Activated B cell treated with CpG ODN at 0.5 μM for 24 hours (primary cell): ENCODE results near the gene MYLK. TPM values are rescaled to one million over a fixed set of nuclear protein-coding genes. Genes with fewer than 3 reads are reported as not detected.
A peak's percentile ranks its signal among the peaks of the same experiment; 100 is the strongest.

Source experiments
- ATAC-seq: fragments of 200-7000 bp; cut with Tn5 transposase; one replicate; pipeline ENCODE4 v1.10.0; 2021; ENCODE audit warnings: low read depth, mild to moderate bottlenecking, moderate library complexity
- CTCF ChIA-PET: fragments of 350-600 bp; sonication (Branson Sonifier 250); formaldehyde crosslinking; loops from one replicate; lab custom pipeline; 2021; ENCODE audit warnings: antibody characterized with exemption; lab: Charles Lee
- POLR2A ChIA-PET: fragments of 350-600 bp; sonication (Branson Sonifier 250); formaldehyde crosslinking; loops from one replicate; lab custom pipeline; 2021; ENCODE audit warnings: antibody characterized with exemption; lab: Charles Lee
- DNase-seq: peaks from one replicate; pipeline ENCODE4 v3.0.0; 2022
- H3K27ac Mint-ChIP-seq: one replicate; pipeline ENCODE4 v1.8.0; 2020; ENCODE audit warnings: mixed read lengths
- H3K27me3 Mint-ChIP-seq: one replicate; pipeline ENCODE4 v1.8.0; 2021; ENCODE audit warnings: mixed read lengths
- H3K36me3 Mint-ChIP-seq: one replicate; pipeline ENCODE4 v1.8.0; 2021; ENCODE audit warnings: low read depth, mixed read lengths
- H3K4me1 Mint-ChIP-seq: one replicate; pipeline ENCODE4 v1.8.0; 2021; ENCODE audit warnings: mixed read lengths
- H3K4me3 Mint-ChIP-seq: one replicate; pipeline ENCODE4 v1.8.0; 2020; ENCODE audit warnings: mild to moderate bottlenecking, mixed read lengths
- H3K9me3 Mint-ChIP-seq: one replicate; pipeline ENCODE4 v1.8.0; 2020; ENCODE audit warnings: mixed read lengths
- CTCF ChIP-seq: fragments of 200-600 bp; IDR thresholded peaks from one replicate; pipeline ENCODE4 v1.8.0; 2022; ENCODE audit warnings: antibody characterized with exemption, mild to moderate bottlenecking
- intact Hi-C: fragments of 100-400 bp; cut with micrococcal nuclease; formaldehyde crosslinking; loops from one replicate; pipeline ENCODE4 v1.15.1; 2024
- total RNA-seq: library from RNA; stranded (reverse); gene quantifications from 2 replicates; pipeline ENCODE4 v1.2.3, GENCODE V29; 2022

The MYLK gene
- total RNA-seq, 1 donor from 2014 or later, result not detected

GRCh38 chr3:123652342-123652984, 231.7 kb downstream of the MYLK start:
- Mint-ChIP-seq H3K36me3 (peaks cover 2% of the 10 kb centered on the region), H3K4me3 (no peak overlapping the region), H3K27me3 (no peaks in the 10 kb centered on the region), H3K27ac (no peak overlapping the region), H3K9me3 (peaks cover 5% of the 10 kb centered on the region), H3K4me1 (no peaks in the 10 kb centered on the region)
- intact Hi-C loops, result loop anchor here (1.0 to 2.0 kb wide), 5 partner anchors 50 to 426 kb away; no protein-coding TSS in a partner anchor
- ChIA-PET POLR2A (no interaction called here), CTCF (interaction anchor here (0.7 to 2.7 kb wide), 12 partner anchors 10 to 104 kb away, joined by 3 to 36 read pairs (median 8); no protein-coding TSS in a partner anchor)
- peak; percentile 80 for ATAC-seq
- peak; percentile 46 for DNase-seq
- no peak for TF ChIP-seq CTCF

- H3K4me1 Mint-ChIP-seq, result no peaks in the 10 kb centered on the region
- H3K27ac Mint-ChIP-seq, result no peak overlapping the region
- H3K9me3 Mint-ChIP-seq, result no peaks in the 10 kb centered on the region
- no peaks in the 10 kb centered on the region for H3K27me3 Mint-ChIP-seq
- intact Hi-C loops, result loop anchor here (1.0 to 2.0 kb wide), 5 partner anchors 51 to 427 kb away; no protein-coding TSS in a partner anchor
- H3K4me3 Mint-ChIP-seq, result no peak overlapping the region
- POLR2A ChIA-PET, result no interaction called here
- H3K36me3 Mint-ChIP-seq, result no peaks in the 10 kb centered on the region
- no peak for TF ChIP-seq CTCF
- DNase-seq (no peak), ATAC-seq (no peak)
- CTCF ChIA-PET, result interaction anchor here (0.8 to 2.7 kb wide), 12 partner anchors 10 to 105 kb away, joined by 3 to 36 read pairs (median 8); no protein-coding TSS in a partner anchor
Measured at GRCh38 chr3:123651449-123652341, 232.4 kb downstream of the MYLK start.

GRCh38 chr3:123650101-123650500, 234.0 kb downstream of the MYLK start:
- POLR2A ChIA-PET, result no interaction called here
- H3K36me3 Mint-ChIP-seq, result no peaks in the 10 kb centered on the region

GRCh38 chr3:123648696-123649405, 235.3 kb downstream of the MYLK start:
- no peak for TF ChIP-seq CTCF
- no peaks in the 10 kb centered on the region for H3K36me3 Mint-ChIP-seq
- intact Hi-C loops, result no loop called here
- no peak overlapping the region for H3K4me3 Mint-ChIP-seq
- no peak overlapping the region for H3K27ac Mint-ChIP-seq
- no peak for DNase-seq
- no peaks in the 10 kb centered on the region for H3K4me1 Mint-ChIP-seq
- no peaks in the 10 kb centered on the region for H3K9me3 Mint-ChIP-seq
- H3K27me3 Mint-ChIP-seq, result no peaks in the 10 kb centered on the region
- no peak for ATAC-seq
- ChIA-PET CTCF (no interaction called here), POLR2A (no interaction called here)

More at GRCh38 chr3:123650101-123650500, 234.0 kb downstream of the MYLK start:
- CTCF ChIA-PET, result interaction anchor here (0.6 to 1.6 kb wide), 4 partner anchors 8 to 79 kb away, joined by 3 to 6 read pairs (median 3); no protein-coding TSS in a partner anchor
- TF ChIP-seq CTCF, result no peak
- ATAC-seq (no peak), DNase-seq (no peak)
- Mint-ChIP-seq H3K27ac (no peak overlapping the region), H3K9me3 (no peaks in the 10 kb centered on the region), H3K4me3 (no peak overlapping the region), H3K4me1 (no peaks in the 10 kb centered on the region), H3K27me3 (no peaks in the 10 kb centered on the region)
- intact Hi-C loops, result no loop called here
